NCI-H1436 treated with DMSO at 0.1 percent for 48 hours (cell line): Measurements from ENCODE around the gene SNX9.
"Not testable (repeated sequence)": the region's sequence is repeated elsewhere in the genome, so short reads cannot be mapped to it uniquely, and the experiment has no call there.

Experiments
- DNase-seq: peaks from one replicate; lab custom pipeline; 2025; lab: John Stamatoyannopoulos, UW

The SNX9 gene

GRCh38 chr6:157887892-157888291, 64.8 kb downstream of the SNX9 start:
- DNase-seq, result no peak

- no peak for DNase-seq
These were observed 68.7 kb downstream of the SNX9 start for GRCh38 chr6:157891544-157892362.

- DNase-seq, result no peak
These were observed 69.4 kb downstream of the SNX9 start for GRCh38 chr6:157892363-157892877.

GRCh38 chr6:157893238-157893637, 70.2 kb downstream of the SNX9 start:
- DNase-seq, result no peak

- DNase-seq, result no peak
These were observed 72.5 kb downstream of the SNX9 start for GRCh38 chr6:157895585-157895984.

- DNase-seq, result no peak
These were observed 73.9 kb downstream of the SNX9 start for GRCh38 chr6:157896932-157897331.

GRCh38 chr6:157898169-157898568, 75.1 kb downstream of the SNX9 start:
- DNase-seq, result no peak

GRCh38 chr6:157898640-157899039, 75.6 kb downstream of the SNX9 start:
- DNase-seq, result no peak

GRCh38 chr6:157900262-157900661, 77.2 kb downstream of the SNX9 start:
- not testable (repeated sequence) for DNase-seq

GRCh38 chr6:157900751-157901150, 77.7 kb downstream of the SNX9 start:
- not testable (repeated sequence) for DNase-seq

- DNase-seq, result no peak
These were observed 82.0 kb downstream of the SNX9 start for GRCh38 chr6:157904999-157905398.

- no peak for DNase-seq
These were observed 82.7 kb downstream of the SNX9 start for GRCh38 chr6:157905590-157906342.

- no peak for DNase-seq
These were observed 83.6 kb downstream of the SNX9 start for GRCh38 chr6:157906537-157907061.

GRCh38 chr6:157907651-157908050, 84.6 kb downstream of the SNX9 start:
- no peak for DNase-seq

- no peak for DNase-seq
These were observed 85.6 kb downstream of the SNX9 start for GRCh38 chr6:157908369-157909281.

- no peak for DNase-seq
These were observed 86.2 kb downstream of the SNX9 start for GRCh38 chr6:157909282-157909664.

- no peak for DNase-seq
These were observed 88.2 kb downstream of the SNX9 start for GRCh38 chr6:157911278-157911677.

GRCh38 chr6:157911786-157912185, 88.7 kb downstream of the SNX9 start:
- no peak for DNase-seq

- DNase-seq, result no peak
These were observed 89.3 kb downstream of the SNX9 start for GRCh38 chr6:157912326-157912725.

- DNase-seq, result no peak
These were observed 98.8 kb downstream of the SNX9 start for GRCh38 chr6:157921685-157922367.

GRCh38 chr6:157925771-157926170, 102.7 kb downstream of the SNX9 start:
- no peak for DNase-seq
